Stimulated activated CD8-positive, alpha-beta memory T cell treated with anti-CD3 and anti-CD28 coated beads, Interleukin-7, amount 100 ng/mL, for 24 hours (primary cell): Measurements from ENCODE around the gene SERPINA9.
"Not testable (repeated sequence)": the region's sequence is repeated elsewhere in the genome, so short reads cannot be mapped to it uniquely, and the experiment has no call there.

Experiments used
- DNase-seq: peaks from one replicate; pipeline ENCODE4 v3.0.0-alpha.2; 2020; ENCODE audit warnings: low read depth

The SERPINA9 gene

DNA sequence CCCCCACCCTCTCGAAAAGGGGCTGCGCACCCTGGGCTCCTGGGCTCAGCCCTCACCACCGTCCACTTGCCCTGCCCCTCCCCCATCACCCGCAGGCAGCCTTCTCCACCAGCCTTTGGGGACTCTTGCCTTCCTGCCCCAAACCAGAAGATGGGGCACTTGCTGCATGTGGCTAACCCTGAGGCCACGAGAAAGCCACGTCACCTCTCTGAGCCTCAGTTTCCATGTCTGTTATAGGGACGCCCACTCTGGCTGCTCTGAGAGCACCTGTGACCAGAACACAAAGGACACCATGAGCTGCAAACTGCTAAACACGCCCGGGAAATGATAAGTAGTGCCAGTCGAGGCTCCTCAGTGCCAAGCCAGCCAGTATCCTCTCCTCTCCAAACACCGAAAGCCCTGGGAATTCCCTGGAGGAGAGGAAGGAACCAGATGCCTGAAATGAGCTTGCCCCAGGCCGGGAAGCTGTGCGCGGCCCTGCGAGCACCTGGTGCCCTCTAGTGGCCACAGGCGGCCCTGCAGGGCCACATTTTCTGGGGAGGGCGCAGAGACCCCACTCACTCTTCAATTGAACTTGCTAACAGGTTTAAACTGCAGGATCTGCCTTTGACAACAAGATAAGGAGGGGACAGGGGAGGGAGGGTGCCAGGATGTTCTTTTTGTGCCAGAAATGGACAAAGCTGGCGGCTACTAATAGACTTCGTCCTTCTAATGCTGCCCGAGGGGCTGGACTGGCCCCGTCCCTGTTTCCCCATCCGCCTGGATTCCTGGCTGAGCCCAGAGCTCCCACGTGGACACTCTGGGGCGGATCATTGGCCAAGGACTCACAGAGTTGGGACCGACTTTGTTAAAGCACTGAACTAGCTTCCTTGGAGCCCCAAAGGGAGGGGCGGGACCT lies 10.2 kb upstream of the SERPINA9 start:
- peak; percentile 9 for DNase-seq

DNA sequence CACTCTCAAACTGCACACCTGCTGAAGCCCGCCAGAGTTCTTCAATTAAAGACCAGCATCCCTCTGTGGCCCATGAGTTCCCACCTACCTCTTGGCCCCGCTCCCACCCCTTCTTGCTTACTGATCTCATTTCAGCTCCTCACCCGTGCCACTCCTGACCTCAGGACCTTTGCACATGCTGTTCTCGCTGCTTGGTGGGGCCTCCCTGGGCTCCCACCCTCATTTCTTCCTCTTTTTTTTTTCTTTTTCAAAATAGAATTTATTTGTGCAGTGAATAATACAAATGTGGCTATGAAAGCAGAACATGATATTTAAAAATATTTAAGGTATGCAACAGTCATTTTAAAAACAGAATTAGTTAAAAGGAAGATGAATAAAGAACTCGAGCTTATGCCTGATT lies 8.5 kb upstream of the SERPINA9 start:
- no peak for DNase-seq

DNA sequence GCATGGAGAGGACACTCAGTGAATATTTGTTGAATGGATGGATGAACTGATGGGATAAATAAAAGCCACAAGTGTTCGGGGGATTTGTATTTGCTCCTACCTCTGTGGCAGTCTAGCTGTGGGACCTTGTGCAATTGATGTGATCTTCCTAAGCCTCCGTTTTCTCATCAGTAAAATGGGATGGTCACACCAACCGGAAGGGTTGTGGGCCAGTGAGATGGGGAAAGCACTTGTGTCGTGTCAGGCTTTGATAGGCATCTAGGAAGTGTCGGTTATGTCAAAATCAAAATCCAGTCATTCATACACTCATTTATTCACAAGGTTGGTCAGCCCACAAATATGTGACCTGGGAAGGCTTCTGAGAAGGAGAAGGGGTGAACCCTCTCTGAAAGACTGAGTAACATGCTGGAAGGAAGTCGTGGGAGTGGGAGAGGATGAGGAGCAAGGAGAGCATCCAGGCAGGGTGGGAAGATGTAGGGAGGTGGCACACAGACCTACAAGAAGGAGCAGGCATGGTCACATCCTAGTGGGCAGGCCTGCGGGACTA lies 7.8 kb upstream of the SERPINA9 start:
- no peak for DNase-seq

DNA sequence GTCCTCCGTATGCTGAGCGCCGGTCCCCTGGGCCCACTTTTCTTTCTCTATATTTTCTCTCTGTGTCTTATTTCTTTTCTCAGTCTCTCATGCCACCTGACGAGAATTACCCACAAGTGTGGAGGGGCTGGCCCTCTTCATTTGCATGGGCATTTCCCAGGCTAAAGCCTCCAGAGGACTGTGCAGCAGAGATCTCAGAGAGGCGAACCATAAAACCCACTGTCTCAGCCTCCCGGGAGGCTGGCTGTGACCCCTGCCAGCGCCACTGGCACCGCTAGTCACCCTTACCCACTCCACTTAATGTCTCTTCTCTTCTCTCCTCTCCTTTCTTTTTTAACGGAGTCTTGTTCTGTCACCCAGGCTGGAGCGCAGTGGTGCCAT lies 7.1 kb upstream of the SERPINA9 start:
- no peak for DNase-seq

DNA sequence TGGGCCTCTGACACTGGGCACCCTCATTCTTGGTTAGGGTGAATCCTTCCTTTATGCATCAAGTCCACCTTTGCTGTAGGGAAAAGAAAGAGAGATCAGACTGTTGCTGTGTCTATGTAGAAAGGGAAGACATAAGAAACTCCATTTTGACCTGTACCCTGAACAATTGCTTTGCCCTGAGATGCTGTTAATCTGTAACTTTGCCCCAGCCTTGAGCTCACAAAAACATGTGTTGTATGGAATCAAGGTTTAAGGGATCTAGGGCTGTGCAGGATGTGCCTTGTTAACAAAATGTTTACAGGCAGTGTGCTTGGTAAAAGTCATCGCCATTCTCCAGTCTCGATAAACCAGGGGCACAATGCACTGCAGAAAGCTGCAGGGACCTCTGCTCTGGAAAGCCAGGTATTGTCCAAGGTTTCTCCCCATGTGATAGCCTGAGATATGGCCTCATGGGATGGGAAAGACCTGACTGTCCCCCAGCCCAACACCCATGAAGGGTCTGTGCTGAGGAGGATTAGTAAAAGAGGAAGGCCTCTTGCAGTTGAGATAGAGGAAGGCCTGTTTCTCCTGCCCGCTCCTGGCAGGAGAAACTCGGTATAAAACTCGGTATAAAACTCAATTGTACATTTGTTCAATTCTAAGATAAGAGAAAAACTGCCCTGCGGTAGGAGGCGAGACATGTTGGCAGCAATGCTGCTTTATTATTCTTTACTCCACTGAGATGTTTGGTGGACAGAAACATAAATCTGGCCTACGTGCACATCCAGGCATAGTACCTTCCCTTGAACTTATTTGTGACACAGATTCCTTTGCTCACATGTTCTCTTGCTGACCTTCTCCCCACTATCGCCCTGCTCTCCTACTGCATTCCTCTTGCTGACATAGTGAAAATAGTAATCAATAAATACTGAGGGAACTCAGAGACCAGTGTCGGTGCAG lies 6.4 kb upstream of the SERPINA9 start:
- DNase-seq, result not testable (repeated sequence)

DNA sequence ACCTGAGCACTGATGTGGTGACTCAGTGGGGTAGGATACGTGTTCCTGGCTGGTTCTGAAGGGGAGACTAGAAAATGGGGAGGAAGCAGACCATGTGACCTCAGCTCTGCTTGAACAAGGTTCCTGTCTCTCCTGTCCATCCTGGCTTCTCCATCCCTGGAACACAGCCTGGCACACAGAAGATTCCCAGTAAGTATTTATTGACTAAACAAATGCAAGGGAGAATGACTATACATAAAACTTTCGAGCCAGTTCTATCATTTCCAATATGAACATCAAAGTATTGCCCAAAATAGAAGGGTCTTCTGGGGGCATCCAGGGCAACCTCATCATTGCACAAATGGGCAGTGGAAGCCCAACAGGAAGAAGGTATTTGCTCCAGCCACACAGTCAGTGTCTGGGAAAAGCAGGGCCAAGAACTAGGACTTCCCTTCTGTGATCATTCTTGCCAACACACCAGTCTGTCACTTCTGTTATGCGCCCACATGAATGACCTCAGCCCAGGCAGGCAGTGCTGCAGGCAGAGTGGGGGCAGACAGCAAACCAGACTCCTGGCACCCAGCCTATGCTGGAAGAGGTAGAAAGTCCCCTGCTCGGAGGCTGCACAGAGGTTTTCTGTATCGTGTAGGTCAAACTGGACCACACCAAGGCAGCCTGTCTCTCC lies 5.6 kb upstream of the SERPINA9 start:
- no peak for DNase-seq

DNA sequence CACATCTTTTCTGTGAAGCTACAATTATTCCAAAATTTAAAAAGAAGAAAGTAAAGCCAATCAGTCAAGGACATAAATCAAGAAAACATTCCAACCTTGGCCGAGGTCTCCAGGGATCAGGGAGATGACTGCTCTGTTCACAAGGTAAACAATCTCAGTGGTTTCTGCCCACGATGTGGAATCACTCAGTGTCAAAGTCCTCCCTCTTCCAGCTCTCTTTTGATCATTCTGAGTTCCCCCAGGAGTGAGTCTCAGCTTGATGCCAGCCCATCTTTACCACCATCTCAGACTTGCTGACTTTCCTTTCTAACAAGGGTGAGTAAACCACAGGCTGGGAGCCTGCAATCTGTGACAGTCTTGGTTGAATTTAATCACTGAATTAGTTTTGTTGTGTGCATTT lies 4.8 kb upstream of the SERPINA9 start:
- DNase-seq, result no peak

DNA sequence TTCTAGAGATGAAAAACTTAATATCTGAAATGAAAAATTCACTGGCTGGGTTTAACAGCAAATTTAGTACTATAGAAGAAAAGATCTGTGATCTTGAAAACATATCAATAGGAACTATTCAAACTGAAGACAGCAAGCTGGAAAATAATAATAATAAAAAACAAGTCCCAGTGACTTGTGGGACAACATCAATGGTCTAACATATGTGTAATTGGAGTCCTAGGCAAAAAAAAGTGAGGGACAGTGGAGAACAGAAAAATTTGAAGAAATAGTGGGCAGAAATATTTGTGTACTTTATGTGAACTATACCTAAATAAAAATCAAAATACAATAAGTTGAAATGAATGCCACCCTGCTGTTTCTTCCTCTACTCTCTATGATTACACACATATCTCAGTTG lies 2.4 kb upstream of the SERPINA9 start:
- no peak for DNase-seq

DNA sequence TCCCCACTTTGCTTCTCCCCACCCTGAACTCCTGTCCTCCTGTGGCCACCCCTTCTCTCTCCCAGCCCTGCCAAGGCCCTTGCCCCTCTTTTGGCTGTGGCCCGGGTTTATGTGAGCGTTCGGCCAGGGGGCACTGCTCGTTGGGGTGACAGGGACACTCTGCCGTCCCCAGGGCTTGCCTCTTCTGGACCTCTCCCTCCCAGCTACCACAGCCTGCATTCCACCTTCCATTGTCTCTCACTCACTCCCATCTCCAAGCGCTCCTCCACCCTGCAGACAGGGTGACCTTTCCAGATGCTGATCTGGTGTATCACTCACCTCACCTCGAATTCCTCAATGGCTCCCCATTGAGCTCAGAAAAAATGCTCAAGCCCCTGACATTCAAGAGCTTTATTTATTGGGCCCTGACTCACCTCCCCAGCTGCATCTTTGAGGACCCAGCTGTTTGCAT lies 1.4 kb downstream of the SERPINA9 start:
- no peak for DNase-seq

DNA sequence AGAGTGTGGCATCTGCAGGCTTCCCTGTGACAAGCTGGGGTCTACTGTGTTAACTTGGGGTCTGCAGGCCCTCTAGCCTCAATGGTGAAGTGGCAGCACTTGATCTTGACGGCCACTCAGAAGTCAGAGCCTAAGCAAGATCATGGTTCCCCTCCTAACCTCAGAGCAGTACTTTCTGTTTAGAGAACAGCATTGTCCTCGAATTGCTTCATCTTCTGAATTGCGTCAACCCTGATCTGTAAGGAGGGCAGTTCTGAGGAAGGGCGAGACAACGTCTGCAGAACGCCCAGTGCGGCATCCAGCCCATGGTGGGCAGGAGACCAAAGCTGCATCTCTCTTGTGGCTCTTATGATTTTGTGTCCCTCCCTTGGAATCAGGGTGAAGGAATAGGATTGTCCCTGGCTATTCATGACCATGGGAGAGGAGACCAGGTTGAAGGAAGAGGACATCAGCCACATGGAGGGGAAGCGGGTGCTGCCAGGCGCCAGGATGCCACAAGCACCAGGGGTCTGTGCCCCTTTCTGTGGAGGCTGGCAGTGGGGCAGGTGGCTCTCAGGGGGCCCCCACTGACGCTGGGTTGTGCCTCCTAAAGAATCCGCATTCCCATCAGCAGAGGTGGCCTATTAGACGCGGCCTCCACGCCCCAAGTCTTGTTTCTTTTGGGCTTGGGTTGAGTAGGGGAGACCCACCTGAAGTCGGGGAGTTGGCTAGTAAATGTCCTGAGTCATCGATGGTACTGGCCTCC lies 2.2 kb downstream of the SERPINA9 start:
- no peak for DNase-seq

DNA sequence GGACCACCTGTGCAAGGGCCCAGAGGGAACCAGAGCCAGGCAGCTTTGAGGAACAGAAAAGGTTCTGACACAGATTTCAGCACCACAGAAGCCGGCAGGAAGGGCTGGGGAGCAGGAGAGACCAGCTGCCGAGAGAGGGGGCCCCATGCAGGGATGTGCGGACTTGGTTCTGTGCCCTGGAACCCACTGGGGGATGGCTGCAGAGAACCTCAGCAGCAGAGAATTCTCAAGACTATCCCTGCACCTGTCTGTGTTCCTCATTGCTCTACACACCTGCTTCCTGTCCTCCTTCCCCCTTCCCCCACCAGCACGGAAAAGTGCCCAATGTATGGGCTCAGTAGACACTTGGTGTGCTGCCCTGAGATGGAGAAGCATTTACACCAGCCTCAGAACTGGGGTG lies 3.2 kb downstream of the SERPINA9 start:
- DNase-seq, result no peak

DNA sequence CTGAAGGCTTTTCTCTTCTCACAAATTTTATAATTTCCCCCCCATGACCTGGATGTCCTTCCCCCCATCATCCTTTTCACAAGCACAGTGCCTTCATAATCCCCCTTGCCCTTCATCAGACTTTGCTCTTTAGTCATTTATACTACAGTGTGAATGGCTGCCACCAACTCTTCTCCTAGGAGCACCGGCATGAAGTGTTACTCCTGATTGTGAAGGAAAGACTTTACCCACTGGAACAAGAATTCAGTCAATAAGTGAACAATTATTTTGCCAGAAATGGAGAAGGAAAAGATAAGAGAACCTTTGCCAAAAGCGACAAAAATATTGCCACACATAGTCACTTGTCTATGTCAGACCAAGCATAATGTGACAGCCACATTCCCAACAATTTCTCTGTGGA lies 5.0 kb downstream of the SERPINA9 start:
- DNase-seq, result no peak

DNA sequence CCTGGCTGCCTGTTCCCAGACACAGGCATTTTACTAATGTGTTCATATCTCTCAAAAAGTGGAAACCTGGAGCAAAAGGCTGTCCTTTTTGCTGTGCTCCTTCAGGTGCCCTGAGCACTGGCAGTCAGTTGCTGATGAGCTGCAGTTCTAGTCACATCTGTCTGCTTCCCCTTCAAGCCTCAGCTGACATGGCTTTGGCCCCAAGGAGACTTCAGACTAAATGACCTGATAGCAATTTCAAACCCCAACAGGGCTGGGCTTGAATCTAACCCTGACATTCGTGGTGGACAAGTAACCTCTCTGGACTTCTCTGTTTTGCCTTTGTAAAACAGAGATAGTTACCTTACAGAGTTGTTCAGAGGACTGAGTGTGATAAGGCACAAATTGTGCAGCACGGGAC lies 5.7 kb downstream of the SERPINA9 start:
- DNase-seq, result no peak

DNA sequence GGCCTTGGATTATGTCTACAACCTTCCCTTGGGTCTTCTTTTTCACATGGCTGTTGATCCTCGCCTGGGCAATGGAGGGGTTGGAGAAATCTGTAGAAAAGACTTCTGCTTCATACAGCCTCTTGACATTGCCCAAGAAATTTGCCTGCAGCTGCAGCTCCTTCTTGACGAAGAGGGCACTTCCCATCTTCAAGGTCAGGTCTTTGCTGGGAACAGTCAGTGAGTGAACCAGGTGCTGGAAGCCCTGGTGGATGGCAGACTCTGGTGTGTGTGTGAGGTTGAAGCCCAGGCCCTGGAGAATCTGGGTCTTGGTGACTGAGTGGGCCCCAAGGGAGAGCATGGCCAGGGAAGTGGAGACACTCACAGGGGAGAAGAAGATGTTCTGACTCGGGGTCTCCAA lies 6.7 kb downstream of the SERPINA9 start:
- DNase-seq, result no peak

DNA sequence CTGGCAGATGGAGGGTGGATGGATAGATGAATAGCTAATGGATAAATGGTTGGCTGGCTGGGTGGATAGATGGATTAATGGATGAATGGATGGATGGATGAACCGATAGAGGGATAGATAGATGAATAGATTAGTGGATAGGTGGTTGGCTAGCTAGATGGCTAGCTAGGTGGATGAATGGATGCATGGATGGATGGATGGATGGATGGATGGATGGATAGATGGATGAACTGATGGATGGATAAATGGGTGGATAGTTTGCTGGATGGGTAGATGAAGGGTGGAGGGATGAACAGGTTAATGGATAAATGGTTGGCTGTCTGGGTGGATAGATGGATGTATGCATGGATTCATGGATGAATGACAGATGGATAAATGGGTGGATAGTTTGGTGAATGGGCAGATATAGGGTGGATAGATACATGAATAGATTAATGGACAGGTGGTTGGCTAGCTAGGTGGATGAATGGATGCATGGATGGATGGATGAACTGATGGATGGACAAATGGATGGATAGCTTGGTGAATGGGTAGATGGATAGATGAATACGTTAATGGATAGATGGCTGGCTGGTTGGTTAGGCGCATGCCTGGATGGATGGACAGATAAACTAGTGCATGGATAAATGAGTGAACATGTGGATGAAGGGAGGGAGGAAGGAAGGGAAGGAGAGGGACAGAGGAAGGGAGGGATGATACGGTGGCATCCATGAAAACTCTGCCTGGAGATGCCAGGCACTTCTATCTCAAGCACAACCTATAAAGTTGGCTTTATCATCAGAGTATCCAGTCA lies 8.1 kb downstream of the SERPINA9 start:
- DNase-seq, result no peak

DNA sequence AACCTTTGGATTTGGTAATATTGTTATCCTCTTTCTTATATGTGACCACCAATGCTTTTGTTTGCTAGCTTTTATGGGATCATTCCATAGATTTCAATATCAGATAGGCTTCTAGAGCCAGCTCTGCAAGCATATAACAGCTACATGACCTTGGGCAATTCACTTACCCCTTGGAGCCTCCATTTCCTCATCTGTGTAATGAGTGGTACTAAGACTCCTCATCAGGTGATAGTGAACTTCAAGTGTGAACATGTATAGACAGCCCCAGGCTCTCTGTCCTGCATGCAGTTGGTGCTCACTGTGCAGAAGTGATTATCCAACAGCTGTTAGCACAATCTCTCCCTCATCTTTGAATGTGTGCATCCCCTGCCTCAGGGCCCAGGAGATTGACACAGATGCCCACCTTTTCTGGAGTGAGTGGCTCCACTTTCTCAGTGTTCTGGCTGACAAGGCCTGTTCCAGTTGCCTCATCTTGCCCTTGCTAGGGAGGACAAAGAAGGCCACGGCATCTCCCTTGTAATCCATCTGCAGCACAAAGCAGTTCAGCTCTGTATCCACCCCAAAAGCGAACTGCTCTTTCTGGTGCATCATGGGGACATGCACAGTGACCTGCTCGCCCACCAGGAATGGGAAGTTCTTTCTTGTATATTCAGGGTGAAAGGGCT lies 9.2 kb downstream of the SERPINA9 start:
- no peak for DNase-seq

DNA sequence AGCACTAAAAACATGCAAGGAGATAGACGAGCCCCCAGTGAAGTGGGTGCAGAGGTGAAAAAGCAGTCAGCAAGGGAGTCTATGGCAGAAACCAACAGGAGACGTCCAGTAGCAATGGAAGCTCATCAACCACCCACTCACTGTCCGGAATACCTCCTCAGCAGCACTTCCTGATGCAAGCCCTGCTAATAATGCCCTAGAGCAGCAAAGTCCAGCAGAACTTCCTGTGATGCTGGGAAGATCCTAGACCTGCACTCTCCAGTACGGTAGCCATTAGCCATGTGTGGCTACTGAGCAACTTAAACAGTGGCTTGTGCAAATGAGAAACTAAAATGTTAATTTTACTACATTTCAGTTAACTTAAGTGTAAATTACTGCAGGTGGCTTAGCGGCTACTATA lies 11.0 kb downstream of the SERPINA9 start:
- no peak for DNase-seq

DNA sequence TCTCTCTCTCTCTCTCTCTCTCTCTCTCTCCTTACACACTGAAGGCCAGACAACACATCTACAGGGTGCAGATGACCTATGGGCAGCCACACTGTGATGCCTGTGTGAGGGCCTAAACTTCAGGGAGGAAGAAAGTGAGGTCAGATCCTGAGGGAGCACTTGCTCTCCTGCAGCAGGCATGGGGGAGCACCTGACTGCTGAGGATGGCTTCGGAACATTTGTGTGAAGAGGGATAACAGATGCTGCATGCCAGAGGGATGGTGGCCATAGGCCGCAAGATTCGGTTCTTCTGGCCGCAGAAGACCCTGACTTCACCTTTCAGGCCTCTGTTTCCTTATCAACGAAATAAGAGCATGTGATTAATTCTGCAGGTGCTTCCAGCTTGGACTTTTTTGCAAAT lies 11.7 kb downstream of the SERPINA9 start:
- DNase-seq, result no peak

DNA sequence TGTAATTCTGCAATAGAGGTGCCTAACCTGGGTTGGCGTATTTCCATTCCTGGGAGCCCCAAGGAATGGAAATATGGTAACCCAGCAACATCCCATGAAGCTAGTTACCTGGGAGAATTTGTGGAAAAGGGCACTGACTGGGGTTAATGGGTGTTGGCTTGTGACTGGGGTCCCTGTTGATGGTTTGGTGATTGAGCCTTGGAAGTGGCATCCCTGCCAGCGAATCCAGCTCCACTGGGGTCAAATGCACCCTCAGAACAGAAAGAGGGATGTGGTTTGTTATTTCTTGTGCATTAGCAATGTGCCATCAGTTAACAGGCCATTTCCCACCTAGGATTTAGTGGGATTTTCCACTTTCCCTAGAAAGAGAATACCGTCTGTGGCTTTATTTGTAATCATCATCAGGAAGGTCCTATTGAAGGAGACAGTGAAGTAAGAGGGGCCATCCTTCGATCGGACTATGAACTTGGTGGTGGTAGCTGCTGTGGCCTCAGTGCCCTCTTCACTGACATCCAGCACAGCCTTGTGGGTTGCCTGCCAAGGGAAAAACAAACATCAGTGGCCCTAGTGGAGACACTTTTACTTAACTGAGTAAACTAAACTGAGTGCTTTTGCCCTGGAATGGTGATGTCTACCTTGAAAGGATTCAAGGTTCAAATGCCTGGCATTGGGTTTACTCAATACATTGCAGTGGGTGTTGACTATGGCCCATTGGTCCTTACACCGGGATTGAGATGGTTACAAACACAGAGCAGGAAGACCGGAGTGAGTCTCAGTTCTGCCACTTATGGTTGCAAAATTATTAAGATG lies 13.0 kb downstream of the SERPINA9 start:
- DNase-seq, result no peak
